ENCODE data around the gene NRDE2.
A peak's percentile ranks its signal among the peaks of the same experiment; 100 is the strongest.

Gene NRDE2

DNA sequence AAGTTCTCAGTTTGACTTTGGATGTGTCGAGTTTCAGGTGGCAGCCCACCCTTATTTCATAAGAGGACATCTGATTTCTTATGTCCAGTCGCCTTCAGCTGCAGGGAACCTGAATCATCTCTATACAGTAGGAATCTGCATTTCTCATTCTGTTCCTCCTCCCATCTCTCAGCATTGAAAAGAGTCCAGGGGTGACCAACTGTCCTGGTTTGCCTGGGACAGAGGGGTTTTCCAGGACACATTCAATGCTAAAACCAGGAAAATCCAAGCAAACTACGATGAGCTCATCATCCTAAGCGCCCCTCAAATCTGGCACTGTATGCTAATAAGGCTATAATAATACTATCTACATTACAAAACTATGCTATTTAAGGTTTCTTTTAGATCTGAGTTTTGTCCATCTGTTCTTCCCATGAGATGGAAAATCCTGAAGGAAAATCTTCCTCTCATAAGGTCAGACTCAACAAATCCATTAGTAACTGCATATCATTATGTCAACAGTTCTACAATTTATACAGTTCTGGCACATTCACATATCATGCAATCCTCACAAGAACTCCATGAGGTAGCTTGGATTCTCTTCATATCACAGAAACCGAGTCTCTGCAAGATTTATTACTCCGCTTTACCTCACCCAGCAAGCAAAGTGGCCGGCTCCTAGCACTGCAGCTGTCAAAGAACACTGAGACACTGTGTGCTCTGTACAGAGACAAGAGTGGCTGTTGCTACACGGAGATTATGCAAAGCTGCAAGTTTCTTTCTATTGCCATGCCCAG is 49.5 kb upstream of the NRDE2 start:
- H3K4me3 ChIP-seq (ENCODE audit: low read depth, low read length): no peak overlapping the region
- H3K36me3 ChIP-seq (ENCODE audit: control insufficient read depth in 2 of 2, insufficient read depth in 1 of 2, low read length in 2 of 2): no peaks in the 10 kb centered on the region
- H3K27ac ChIP-seq (ENCODE audit: extremely low read depth, low read depth, low read length): no peak overlapping the region
- ChIA-PET CTCF (interaction anchor here (0.7 to 1.3 kb wide), 2 partner anchors 19 to 244 kb away, joined by 3 read pairs; no protein-coding TSS in a partner anchor), POLR2A (interaction anchor here (4.2 kb wide), 1 partner anchor 16 kb away, joined by 49 read pairs; the partner anchor contains the start of gene CALM1)
- no peaks in the 10 kb centered on the region for H3K9me3 ChIP-seq (ENCODE audit: control insufficient read depth, insufficient read depth, low read depth, low read length)
- peaks cover 16% of the 10 kb centered on the region for H3K4me1 ChIP-seq (ENCODE audit: control insufficient read depth, insufficient read depth, low read length)
- TF ChIP-seq, protein P1, sequence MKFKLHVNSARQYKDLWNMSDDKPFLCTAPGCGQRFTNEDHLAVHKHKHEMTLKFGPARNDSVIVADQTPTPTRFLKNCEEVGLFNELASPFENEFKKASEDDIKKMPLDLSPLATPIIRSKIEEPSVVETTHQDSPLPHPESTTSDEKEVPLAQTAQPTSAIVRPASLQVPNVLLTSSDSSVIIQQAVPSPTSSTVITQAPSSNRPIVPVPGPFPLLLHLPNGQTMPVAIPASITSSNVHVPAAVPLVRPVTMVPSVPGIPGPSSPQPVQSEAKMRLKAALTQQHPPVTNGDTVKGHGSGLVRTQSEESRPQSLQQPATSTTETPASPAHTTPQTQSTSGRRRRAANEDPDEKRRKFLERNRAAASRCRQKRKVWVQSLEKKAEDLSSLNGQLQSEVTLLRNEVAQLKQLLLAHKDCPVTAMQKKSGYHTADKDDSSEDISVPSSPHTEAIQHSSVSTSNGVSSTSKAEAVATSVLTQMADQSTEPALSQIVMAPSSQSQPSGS (tag by site-specific recombination; IDR thresholded peaks at IDR 0.05; ENCODE audit: low read depth): peak; percentile 50; the same call in 1 of the 2 replicates
- no peak for TF ChIP-seq ZNF792 (tag by site-specific recombination; IDR thresholded peaks at IDR 0.05)
- TF ChIP-seq, protein P2, sequence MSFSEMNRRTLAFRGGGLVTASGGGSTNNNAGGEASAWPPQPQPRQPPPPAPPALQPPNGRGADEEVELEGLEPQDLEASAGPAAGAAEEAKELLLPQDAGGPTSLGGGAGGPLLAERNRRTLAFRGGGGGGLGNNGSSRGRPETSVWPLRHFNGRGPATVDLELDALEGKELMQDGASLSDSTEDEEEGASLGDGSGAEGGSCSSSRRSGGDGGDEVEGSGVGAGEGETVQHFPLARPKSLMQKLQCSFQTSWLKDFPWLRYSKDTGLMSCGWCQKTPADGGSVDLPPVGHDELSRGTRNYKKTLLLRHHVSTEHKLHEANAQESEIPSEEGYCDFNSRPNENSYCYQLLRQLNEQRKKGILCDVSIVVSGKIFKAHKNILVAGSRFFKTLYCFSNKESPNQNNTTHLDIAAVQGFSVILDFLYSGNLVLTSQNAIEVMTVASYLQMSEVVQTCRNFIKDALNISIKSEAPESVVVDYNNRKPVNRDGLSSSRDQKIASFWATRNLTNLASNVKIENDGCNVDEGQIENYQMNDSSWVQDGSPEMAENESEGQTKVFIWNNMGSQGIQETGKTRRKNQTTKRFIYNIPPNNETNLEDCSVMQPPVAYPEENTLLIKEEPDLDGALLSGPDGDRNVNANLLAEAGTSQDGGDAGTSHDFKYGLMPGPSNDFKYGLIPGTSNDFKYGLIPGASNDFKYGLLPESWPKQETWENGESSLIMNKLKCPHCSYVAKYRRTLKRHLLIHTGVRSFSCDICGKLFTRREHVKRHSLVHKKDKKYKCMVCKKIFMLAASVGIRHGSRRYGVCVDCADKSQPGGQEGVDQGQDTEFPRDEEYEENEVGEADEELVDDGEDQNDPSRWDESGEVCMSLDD (tag by site-specific recombination; IDR thresholded peaks at IDR 0.05): no peak
- TF ChIP-seq, protein P3, sequence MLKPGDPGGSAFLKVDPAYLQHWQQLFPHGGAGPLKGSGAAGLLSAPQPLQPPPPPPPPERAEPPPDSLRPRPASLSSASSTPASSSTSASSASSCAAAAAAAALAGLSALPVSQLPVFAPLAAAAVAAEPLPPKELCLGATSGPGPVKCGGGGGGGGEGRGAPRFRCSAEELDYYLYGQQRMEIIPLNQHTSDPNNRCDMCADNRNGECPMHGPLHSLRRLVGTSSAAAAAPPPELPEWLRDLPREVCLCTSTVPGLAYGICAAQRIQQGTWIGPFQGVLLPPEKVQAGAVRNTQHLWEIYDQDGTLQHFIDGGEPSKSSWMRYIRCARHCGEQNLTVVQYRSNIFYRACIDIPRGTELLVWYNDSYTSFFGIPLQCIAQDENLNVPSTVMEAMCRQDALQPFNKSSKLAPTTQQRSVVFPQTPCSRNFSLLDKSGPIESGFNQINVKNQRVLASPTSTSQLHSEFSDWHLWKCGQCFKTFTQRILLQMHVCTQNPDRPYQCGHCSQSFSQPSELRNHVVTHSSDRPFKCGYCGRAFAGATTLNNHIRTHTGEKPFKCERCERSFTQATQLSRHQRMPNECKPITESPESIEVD (tag by site-specific recombination; IDR thresholded peaks at IDR 0.05): peak; percentile 81
- TF ChIP-seq, protein P4, sequence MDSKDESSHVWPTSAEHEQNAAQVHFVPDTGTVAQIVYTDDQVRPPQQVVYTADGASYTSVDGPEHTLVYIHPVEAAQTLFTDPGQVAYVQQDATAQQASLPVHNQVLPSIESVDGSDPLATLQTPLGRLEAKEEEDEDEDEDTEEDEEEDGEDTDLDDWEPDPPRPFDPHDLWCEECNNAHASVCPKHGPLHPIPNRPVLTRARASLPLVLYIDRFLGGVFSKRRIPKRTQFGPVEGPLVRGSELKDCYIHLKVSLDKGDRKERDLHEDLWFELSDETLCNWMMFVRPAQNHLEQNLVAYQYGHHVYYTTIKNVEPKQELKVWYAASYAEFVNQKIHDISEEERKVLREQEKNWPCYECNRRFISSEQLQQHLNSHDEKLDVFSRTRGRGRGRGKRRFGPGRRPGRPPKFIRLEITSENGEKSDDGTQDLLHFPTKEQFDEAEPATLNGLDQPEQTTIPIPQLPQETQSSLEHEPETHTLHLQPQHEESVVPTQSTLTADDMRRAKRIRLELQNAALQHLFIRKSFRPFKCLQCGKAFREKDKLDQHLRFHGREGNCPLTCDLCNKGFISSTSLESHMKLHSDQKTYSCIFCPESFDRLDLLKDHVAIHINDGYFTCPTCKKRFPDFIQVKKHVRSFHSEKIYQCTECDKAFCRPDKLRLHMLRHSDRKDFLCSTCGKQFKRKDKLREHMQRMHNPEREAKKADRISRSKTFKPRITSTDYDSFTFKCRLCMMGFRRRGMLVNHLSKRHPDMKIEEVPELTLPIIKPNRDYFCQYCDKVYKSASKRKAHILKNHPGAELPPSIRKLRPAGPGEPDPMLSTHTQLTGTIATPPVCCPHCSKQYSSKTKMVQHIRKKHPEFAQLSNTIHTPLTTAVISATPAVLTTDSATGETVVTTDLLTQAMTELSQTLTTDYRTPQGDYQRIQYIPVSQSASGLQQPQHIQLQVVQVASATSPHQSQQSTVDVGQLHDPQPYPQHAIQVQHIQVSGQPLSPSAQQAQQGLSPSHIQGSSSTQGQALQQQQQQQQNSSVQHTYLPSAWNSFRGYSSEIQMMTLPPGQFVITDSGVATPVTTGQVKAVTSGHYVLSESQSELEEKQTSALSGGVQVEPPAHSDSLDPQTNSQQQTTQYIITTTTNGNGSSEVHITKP (tag by site-specific recombination; IDR thresholded peaks at IDR 0.05): peak; percentile 60; the same call in 1 of the 2 replicates
- TF ChIP-seq MEIS1 (CRISPR knock-in tag; IDR thresholded peaks at IDR 0.05; ENCODE audit: borderline replicate concordance): no peak
- TF ChIP-seq SETDB1 (IDR thresholded peaks at IDR 0.05; ENCODE audit: insufficient read length, low read length): no peak
- TF ChIP-seq ZBTB8A (tag by site-specific recombination; IDR thresholded peaks at IDR 0.05): no peak
- peak; percentile 30; the same call in 1 of the 2 replicates for TF ChIP-seq OSR2 (tag by site-specific recombination; IDR thresholded peaks at IDR 0.05)
- no peak for TF ChIP-seq KLF9 (tag by site-specific recombination; IDR thresholded peaks at IDR 0.05; ENCODE audit: low read depth)
- TF ChIP-seq FEZF1 (tag by site-specific recombination; IDR thresholded peaks at IDR 0.05): peak; percentile 32; the same call in 1 of the 2 replicates
- TF ChIP-seq ZNF664 (tag by site-specific recombination; IDR thresholded peaks at IDR 0.05): no peak
- no peak for TF ChIP-seq ELK4 (IDR thresholded peaks at IDR 0.05; ENCODE audit: borderline replicate concordance, low read depth, low read length)
- no peak for TF ChIP-seq BCL11B (tag by site-specific recombination; IDR thresholded peaks at IDR 0.05; ENCODE audit: low read depth)
- TF ChIP-seq ZBTB20 (tag by site-specific recombination; IDR thresholded peaks at IDR 0.05): peak; percentile 59; the same call in 1 of the 2 replicates
- no peak for TF ChIP-seq ZNF155 (tag by site-specific recombination; IDR thresholded peaks at IDR 0.05)
- TF ChIP-seq IKZF3 (tag by site-specific recombination; IDR thresholded peaks at IDR 0.05): peak; percentile 81
- TF ChIP-seq, protein P5, sequence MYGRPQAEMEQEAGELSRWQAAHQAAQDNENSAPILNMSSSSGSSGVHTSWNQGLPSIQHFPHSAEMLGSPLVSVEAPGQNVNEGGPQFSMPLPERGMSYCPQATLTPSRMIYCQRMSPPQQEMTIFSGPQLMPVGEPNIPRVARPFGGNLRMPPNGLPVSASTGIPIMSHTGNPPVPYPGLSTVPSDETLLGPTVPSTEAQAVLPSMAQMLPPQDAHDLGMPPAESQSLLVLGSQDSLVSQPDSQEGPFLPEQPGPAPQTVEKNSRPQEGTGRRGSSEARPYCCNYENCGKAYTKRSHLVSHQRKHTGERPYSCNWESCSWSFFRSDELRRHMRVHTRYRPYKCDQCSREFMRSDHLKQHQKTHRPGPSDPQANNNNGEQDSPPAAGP (tag by site-specific recombination; IDR thresholded peaks at IDR 0.05): no peak
- no peak for TF ChIP-seq ZNF580 (tag by site-specific recombination; IDR thresholded peaks at IDR 0.05)
- no peak for TF ChIP-seq ZNF621 (tag by site-specific recombination; IDR thresholded peaks at IDR 0.05)
- TF ChIP-seq ZNF341 (tag by site-specific recombination; IDR thresholded peaks at IDR 0.05; ENCODE audit: low read depth): 0 out of 2 replicates have a peak, but pooled peaks have one; percentile 10
- TF ChIP-seq ZNF311 (tag by site-specific recombination; IDR thresholded peaks at IDR 0.05; ENCODE audit: borderline replicate concordance): no peak
- no peak for TF ChIP-seq MZF1 (tag by site-specific recombination; IDR thresholded peaks at IDR 0.05; ENCODE audit: borderline replicate concordance)
